ENCODE measurements around the gene AIF1L.
A peak's percentile ranks its signal among the peaks of the same experiment; 100 is the strongest.
"Not testable (repeated sequence)": the region's sequence is repeated elsewhere in the genome, so short reads cannot be mapped to it uniquely, and the experiment has no call there.

AIF1L gene

GRCh38 chr9:131125288-131126058 is 29.1 kb downstream of the AIF1L start, which contains the start of gene NUP214:
TSS of gene NUP214 (plus strand) at chr9:131125586. CDS start at chr9:131125705, 119 bp downstream.
- peak; percentile 99 to 100 for DNase-seq

DNA sequence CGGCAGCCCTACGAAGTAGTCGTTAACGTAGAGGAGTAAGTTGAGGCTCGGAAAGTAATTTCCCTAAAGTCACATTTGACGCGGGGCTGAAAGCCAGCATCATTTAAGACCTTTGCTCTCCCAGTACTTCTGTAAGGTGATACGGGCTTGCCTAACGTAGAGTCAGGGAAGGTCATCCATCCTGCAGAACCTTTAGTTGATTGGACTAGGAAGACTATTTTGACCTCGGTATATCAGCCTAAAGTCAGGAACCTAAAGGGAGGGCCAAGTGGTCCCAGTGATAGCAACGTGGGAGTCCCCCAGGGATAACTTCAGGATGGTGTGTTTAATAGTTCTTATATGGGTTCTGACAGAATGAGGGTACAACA is 29.7 kb downstream of the AIF1L start:
- DNase-seq: no peak

GRCh38 chr9:131129183-131129582 is 32.9 kb downstream of the AIF1L start:
- no peak for DNase-seq

GRCh38 chr9:131138676-131139075 is 42.3 kb downstream of the AIF1L start:
- DNase-seq: no peak

- no peak for DNase-seq
Observed at GRCh38 chr9:131140112-131140511, 43.8 kb downstream of the AIF1L start.

GRCh38 chr9:131140550-131140949 is 44.2 kb downstream of the AIF1L start:
- no peak for DNase-seq

GRCh38 chr9:131142160-131142559 is 45.8 kb downstream of the AIF1L start:
- DNase-seq: no peak

DNA sequence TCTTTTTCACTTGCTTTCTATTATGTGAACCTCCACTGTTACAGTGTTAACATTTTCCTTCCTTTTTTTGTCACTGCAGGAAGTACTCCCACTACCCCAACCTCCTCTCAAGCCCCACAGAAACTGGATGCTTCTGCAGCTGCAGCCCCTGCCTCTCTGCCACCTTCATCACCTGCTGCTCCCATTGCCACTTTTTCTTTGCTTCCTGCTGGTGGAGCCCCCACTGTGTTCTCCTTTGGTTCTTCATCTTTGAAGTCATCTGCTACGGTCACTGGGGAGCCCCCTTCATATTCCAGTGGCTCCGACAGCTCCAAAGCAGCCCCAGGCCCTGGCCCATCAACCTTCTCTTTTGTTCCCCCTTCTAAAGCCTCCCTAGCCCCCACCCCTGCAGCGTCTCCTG is 47.9 kb downstream of the AIF1L start:
- DNase-seq: no peak

- DNase-seq: no peak
Observed at GRCh38 chr9:131145245-131145644, 48.9 kb downstream of the AIF1L start.

- no peak for DNase-seq
Observed at GRCh38 chr9:131146186-131146585, 49.9 kb downstream of the AIF1L start.

GRCh38 chr9:131148276-131148675 is 51.9 kb downstream of the AIF1L start:
- DNase-seq: no peak

GRCh38 chr9:131148966-131149687 is 52.8 kb downstream of the AIF1L start:
- DNase-seq: no peak

DNA sequence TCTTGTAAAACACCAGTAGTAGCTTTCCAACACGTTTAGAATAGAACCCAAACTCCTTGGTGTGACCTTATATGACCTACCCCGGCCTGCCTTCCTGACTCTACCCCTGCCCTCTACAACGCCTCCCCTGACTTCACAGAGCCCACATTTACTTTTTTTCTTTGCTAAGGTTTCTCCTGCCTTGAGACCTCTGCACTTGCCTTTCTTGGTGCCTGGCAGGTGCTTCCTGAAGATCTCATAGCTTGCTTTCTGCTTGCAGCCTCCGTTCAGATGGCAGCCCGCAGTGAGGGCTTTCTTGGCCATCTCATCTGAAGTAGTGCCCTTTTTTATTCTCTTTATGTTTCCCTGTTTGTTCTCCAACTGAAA is 53.3 kb downstream of the AIF1L start:
- no peak for DNase-seq

GRCh38 chr9:131153595-131153994 is 57.3 kb downstream of the AIF1L start:
- DNase-seq: no peak

DNA sequence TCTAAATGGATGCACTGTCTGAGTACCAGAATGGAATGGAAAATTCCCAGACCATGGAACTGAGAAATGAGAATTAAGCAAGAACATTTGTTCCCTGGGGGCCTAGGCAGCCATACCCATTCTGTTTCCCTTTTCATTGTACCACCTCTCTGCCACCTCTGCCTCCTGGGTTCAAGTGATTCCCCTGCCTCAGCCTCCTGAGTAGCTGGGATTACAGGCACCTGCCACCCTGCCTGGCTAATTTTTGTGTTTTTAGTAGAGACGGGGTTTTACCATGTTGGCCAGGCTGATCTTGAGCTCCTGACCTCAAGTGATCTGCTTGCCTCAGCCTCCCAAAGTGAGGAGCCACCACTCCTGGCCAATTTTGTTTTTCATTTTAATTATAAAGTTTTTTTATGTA is 62.3 kb downstream of the AIF1L start:
- DNase-seq: not testable (repeated sequence)

DNA sequence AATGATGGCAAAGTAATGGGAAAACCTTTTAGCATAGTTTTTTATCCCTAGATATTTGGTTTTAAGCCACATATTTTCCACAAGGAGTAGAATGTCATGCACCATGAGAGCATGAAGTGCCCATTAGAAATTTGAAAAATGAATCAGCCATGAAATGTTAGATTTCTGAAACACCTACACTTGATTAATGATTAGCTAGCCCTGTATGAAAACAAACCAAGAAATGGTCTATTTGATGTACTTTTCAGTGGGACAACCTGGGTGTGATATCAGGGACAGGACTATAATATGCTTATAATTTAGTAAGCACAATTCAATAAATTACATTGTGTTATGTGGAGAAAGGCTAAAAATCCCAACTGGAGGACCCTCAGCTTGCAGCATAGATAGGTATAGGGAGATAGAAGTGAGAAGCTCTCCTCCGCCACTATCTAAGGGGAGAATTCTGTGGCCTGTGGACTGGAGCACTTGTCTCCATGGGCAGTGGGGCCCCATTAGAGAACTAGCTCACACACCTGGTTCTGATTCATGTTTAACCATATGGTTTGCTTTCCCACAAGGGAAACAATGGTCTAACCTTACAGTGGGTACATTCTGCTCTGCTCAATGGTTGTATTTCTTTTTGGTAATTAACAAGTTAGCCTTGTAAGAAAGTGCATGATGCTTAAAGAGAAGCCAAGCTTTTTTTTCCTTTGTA is 64.2 kb downstream of the AIF1L start:
- no peak for DNase-seq

DNA sequence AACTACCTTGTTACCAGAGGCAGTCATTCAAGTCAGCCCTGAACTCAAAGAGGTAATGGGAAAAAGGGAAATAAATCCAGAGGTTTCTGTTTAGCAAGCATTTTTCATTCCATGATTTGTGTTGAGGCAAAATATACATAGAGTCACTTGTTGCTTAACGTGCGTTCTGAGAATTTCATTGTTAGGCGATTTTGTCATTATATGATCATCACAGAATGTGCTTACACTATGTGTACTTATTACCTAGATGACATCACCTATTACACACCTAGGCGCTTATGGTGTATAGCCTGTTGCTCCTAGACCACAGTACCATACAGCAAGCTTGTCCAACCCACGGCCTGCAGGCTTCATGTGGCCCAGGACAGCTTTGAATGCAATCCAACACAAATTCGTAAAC is 65.3 kb downstream of the AIF1L start:
- DNase-seq: no peak

DNA sequence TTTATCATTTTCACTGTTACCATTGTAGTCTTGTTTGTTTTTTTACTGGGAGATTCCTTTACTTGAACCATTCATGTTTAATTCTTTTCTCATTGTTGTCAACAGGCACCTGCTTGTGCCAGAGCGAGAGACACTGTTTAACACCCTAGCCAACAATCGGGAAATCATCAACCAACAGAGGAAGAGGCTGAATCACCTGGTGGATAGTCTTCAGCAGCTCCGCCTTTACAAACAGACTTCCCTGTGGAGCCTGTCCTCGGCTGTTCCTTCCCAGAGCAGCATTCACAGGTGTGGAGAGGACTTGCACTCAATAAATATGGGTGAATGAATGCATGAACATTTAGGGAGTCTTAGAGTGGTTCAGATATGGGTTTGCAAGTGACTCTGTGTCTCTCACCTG is 66.6 kb downstream of the AIF1L start:
- DNase-seq: no peak

- DNase-seq: no peak
Observed at GRCh38 chr9:131165523-131165922, 69.2 kb downstream of the AIF1L start.

GRCh38 chr9:131167146-131167692 is 70.9 kb downstream of the AIF1L start:
- no peak for DNase-seq

GRCh38 chr9:131167936-131168335 is 71.6 kb downstream of the AIF1L start:
- DNase-seq: no peak

GRCh38 chr9:131169563-131170240 is 73.4 kb downstream of the AIF1L start:
- DNase-seq: no peak
